ENCODE measurements around the gene PFKM. TPM values are rescaled to one million over a fixed set of nuclear protein-coding genes. Genes with fewer than 3 reads are reported as not detected.
A peak's percentile ranks its signal among the peaks of the same experiment; 100 is the strongest.

The PFKM gene
- total RNA-seq, 1 donor from 2014 or later, result 67.3 TPM

DNA sequence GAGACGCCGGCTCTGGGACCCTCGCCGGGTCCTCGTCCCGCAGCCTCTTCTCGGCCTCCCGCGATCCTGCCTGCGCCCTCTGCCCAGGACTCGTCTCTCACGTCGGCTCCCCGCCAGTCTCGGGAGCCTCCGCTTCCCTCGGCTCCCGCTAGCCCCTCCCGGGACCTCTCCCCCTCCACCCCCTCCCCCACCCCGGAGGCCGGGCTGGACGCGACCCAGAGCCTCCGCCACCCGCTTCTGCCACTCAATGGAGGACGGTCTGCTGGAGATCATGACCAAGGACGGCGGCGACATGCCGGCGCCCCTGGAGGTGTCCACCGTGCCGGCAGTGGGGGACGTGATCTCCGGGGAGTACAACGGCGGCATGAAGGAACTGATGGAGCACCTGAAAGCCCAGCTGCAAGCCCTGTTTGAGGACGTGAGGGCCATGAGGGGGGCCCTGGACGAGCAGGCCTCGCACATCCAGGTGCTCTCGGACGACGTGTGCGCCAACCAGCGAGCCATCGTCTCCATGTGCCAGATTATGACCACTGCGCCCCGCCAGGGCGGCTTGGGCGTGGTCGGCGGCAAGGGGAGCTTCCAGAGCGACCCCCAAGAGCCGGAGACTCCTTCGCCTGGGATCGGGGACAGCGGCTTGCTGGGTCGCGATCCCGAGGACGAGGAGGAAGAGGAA lies 64.8 kb downstream of the PFKM start:
- peak overlapping the region; percentile 62 for H3K4me3 Mint-ChIP-seq (ENCODE audit: low read depth)
- no peaks in the 10 kb centered on the region for H3K36me3 Mint-ChIP-seq (ENCODE audit: low read depth)
- DNase-seq (ENCODE audit: low spot score), result no peak
- H3K27ac Mint-ChIP-seq, result no peak overlapping the region
- peaks cover 18% of the 10 kb centered on the region for H3K4me1 Mint-ChIP-seq (ENCODE audit: low read depth)
- intact Hi-C loops (cut with micrococcal nuclease), result loop anchor here (2.0 to 5.0 kb wide), 2 partner anchors 77 to 435 kb away; partner anchors contain the start of gene SENP1
- peaks cover 61% of the 10 kb centered on the region for H3K27me3 Mint-ChIP-seq (ENCODE audit: low read depth)
- no peaks in the 10 kb centered on the region for H3K9me3 Mint-ChIP-seq

DNA sequence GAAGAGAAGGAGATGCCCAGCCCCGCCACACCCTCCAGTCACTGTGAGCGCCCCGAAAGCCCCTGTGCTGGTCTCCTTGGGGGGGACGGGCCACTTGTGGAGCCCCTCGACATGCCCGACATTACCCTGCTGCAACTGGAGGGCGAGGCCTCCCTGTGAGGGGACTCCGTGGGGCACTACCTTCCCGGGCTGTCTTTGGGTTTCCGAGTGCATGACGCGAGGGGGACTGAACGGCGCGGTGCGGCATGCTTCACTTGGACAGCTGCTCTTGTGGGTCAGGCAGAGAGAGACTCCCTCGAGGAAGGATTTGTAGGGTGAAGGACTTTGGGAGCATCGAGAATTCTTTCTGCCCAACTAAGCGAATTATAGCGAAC lies 65.4 kb downstream of the PFKM start:
- Mint-ChIP-seq H3K27me3 (ENCODE audit: low read depth) (peaks cover 59% of the 10 kb centered on the region), H3K27ac (no peak overlapping the region), H3K4me1 (ENCODE audit: low read depth) (peaks cover 18% of the 10 kb centered on the region), H3K9me3 (no peaks in the 10 kb centered on the region), H3K36me3 (ENCODE audit: low read depth) (no peaks in the 10 kb centered on the region), H3K4me3 (ENCODE audit: low read depth) (peak overlapping the region; percentile 62)
- intact Hi-C loops (cut with micrococcal nuclease), result loop anchor here (2.0 to 5.0 kb wide), 2 partner anchors 77 to 434 kb away; partner anchors contain the start of gene SENP1
- no peak for DNase-seq (ENCODE audit: low spot score)

DNA sequence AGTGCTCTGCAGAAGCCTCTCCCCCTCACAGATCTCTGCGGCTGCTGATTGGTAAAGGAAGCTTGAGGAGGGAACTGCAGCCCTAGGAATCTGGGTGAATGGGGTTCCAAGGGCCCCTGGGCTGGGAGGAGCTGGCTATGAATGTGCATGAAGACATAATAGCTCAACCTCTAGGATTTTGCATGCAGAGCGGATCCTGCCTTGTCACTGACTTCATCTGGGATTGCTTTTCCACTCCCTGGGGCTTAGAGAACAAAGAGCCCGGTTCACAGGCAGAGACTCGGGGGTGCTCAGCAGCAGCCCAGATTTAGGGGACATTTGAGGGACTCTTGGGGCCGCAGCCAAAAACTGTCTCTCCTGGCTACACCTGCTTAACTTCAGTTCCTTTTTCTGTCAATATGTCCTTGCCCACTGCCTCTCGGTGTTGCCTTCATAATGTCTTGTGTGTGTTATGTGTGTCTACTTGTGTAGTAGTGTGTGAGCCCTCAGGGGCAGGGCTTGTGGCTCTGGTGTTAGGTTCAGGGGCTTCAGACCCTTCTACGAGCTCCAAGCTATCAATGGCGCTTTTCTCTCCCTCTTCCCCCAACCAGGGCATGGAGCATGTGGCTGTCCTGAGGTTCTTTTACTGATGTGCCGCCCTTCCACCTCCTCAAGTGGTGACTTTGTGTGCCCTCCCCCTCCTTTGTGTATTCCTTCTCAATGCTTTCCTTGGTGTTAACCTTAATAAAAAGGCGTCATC lies 66.2 kb downstream of the PFKM start:
- no peak for DNase-seq (ENCODE audit: low spot score)

GRCh38 chr12:48187916-48188695 lies 68.9 kb downstream of the PFKM start:
- Mint-ChIP-seq H3K4me1 (ENCODE audit: low read depth) (peaks cover 9% of the 10 kb centered on the region), H3K27ac (no peak overlapping the region), H3K4me3 (ENCODE audit: low read depth) (no peak overlapping the region), H3K36me3 (ENCODE audit: low read depth) (no peaks in the 10 kb centered on the region), H3K9me3 (no peaks in the 10 kb centered on the region), H3K27me3 (ENCODE audit: low read depth) (peaks cover 57% of the 10 kb centered on the region)
- intact Hi-C loops (cut with micrococcal nuclease), result loop anchor here (5.0 kb wide), 1 partner anchor 286 kb away; the partner anchor contains the start of gene VDR
- DNase-seq (ENCODE audit: low spot score), result no peak

More for the DNA sequence above, 66.2 kb downstream of the PFKM start:
- H3K36me3 Mint-ChIP-seq (ENCODE audit: low read depth), result no peaks in the 10 kb centered on the region
- H3K27me3 Mint-ChIP-seq (ENCODE audit: low read depth), result peaks cover 58% of the 10 kb centered on the region
- intact Hi-C loops (cut with micrococcal nuclease), result loop anchor here (2.0 to 5.0 kb wide), 2 partner anchors 283 to 433 kb away; partner anchors contain the start of gene VDR
- no peak overlapping the region for H3K27ac Mint-ChIP-seq
- peak overlapping the region; percentile 62 for H3K4me3 Mint-ChIP-seq (ENCODE audit: low read depth)
- peaks cover 18% of the 10 kb centered on the region for H3K4me1 Mint-ChIP-seq (ENCODE audit: low read depth)
- no peaks in the 10 kb centered on the region for H3K9me3 Mint-ChIP-seq

- H3K27me3 Mint-ChIP-seq (ENCODE audit: low read depth), result peaks cover 64% of the 10 kb centered on the region
- intact Hi-C loops (cut with micrococcal nuclease), result loop anchor here (5.0 kb wide), 1 partner anchor 287 kb away; the partner anchor contains the start of gene VDR
- peaks cover 9% of the 10 kb centered on the region for H3K4me1 Mint-ChIP-seq (ENCODE audit: low read depth)
- H3K9me3 Mint-ChIP-seq, result no peaks in the 10 kb centered on the region
- no peaks in the 10 kb centered on the region for H3K36me3 Mint-ChIP-seq (ENCODE audit: low read depth)
- no peak overlapping the region for H3K27ac Mint-ChIP-seq
- no peak overlapping the region for H3K4me3 Mint-ChIP-seq (ENCODE audit: low read depth)
- peak; percentile 52 for DNase-seq (ENCODE audit: low spot score)
Measured at GRCh38 chr12:48189331-48190125, 70.4 kb downstream of the PFKM start.

DNA sequence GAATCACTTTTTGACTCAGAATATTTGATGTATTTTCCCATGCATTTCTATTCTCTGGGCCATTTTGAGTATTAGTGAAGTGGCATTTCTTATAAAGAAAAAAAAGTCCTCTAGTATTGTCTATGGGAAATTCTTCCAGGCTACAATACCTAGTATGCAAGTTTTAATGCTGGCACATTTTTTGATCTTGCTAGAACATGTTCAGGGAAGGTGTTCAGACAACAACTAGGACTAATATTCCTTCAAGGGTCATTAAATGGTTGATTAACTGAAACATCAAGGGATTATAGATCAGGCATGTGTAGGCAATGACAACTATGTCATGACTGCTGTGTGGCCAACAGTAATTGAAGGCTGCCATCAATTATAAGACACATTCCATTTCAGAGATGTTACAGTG lies 71.9 kb downstream of the PFKM start:
- no peak overlapping the region for H3K27ac Mint-ChIP-seq
- no peaks in the 10 kb centered on the region for H3K9me3 Mint-ChIP-seq
- intact Hi-C loops (cut with micrococcal nuclease), result no loop called here
- H3K27me3 Mint-ChIP-seq (ENCODE audit: low read depth), result peaks cover 58% of the 10 kb centered on the region
- H3K4me3 Mint-ChIP-seq (ENCODE audit: low read depth), result no peak overlapping the region
- no peaks in the 10 kb centered on the region for H3K36me3 Mint-ChIP-seq (ENCODE audit: low read depth)
- peaks cover 4% of the 10 kb centered on the region for H3K4me1 Mint-ChIP-seq (ENCODE audit: low read depth)
- DNase-seq (ENCODE audit: low spot score), result no peak

- H3K4me1 Mint-ChIP-seq (ENCODE audit: low read depth), result peaks cover 4% of the 10 kb centered on the region
- no peaks in the 10 kb centered on the region for H3K36me3 Mint-ChIP-seq (ENCODE audit: low read depth)
- no peaks in the 10 kb centered on the region for H3K9me3 Mint-ChIP-seq
- DNase-seq (ENCODE audit: low spot score), result no peak
- peaks cover 49% of the 10 kb centered on the region for H3K27me3 Mint-ChIP-seq (ENCODE audit: low read depth)
- no peak overlapping the region for H3K4me3 Mint-ChIP-seq (ENCODE audit: low read depth)
- intact Hi-C loops (cut with micrococcal nuclease), result no loop called here
- H3K27ac Mint-ChIP-seq, result no peak overlapping the region
Measured at GRCh38 chr12:48192861-48193260, 73.7 kb downstream of the PFKM start.

DNA sequence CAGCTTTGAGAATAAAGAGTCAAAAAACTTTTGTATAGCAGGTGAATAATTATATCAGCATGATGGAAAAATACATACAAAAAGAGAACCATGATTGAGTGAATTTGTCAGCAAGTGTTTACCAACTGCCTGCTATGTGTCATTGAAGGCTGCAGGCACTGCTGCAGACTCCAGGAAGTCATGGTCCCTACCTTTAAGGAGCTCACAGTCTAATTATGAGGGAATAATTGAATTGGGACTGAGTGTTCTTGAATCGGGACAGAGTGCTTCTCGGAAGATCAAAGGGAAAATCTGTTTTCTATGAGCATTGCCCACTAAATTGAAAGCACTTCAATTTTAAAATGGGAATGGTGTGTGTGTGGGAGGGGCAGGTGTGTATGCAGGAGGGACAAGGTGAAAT lies 74.5 kb downstream of the PFKM start:
- no peak overlapping the region for H3K27ac Mint-ChIP-seq
- peaks cover 45% of the 10 kb centered on the region for H3K27me3 Mint-ChIP-seq (ENCODE audit: low read depth)
- H3K4me3 Mint-ChIP-seq (ENCODE audit: low read depth), result no peak overlapping the region
- peaks cover 4% of the 10 kb centered on the region for H3K4me1 Mint-ChIP-seq (ENCODE audit: low read depth)
- no peaks in the 10 kb centered on the region for H3K9me3 Mint-ChIP-seq
- intact Hi-C loops (cut with micrococcal nuclease), result no loop called here
- no peaks in the 10 kb centered on the region for H3K36me3 Mint-ChIP-seq (ENCODE audit: low read depth)
- DNase-seq (ENCODE audit: low spot score), result no peak

DNA sequence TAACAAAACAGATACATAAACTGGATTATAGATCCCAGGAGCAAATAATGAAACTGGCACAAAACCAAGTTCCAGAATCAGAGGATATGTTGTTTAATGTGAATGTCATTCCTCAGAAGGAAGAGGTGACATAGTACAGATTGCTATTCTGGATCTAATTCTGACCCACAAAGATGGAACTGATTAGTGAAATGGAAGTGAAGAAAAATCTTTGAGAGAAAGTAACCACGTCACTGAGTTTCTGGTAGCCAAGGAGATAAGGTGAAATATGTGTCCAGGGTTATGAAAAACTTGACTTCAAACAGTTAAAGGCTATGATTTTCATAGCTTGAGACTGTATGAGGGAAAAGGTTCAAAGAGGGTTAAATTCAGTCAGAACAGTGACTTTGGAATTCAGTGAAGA lies 75.6 kb downstream of the PFKM start:
- Mint-ChIP-seq H3K27me3 (ENCODE audit: low read depth) (peaks cover 41% of the 10 kb centered on the region), H3K4me3 (ENCODE audit: low read depth) (no peak overlapping the region), H3K36me3 (ENCODE audit: low read depth) (peaks cover 4% of the 10 kb centered on the region), H3K27ac (no peak overlapping the region), H3K4me1 (ENCODE audit: low read depth) (peaks cover 10% of the 10 kb centered on the region), H3K9me3 (no peaks in the 10 kb centered on the region)
- intact Hi-C loops (cut with micrococcal nuclease), result no loop called here
- no peak for DNase-seq (ENCODE audit: low spot score)

Other genes starting within 250 kb of the PFKM start
- 312 and 317 TPM in 2 replicates for gene VDR, start 214.4 kb upstream of the PFKM start, total RNA-seq
- 168 and 169 TPM in 2 replicates for gene TMEM106C, start 155.8 kb upstream of the PFKM start, total RNA-seq
- 0.14 and 0.27 TPM in 2 replicates for gene COL2A1, start 114.9 kb upstream of the PFKM start, total RNA-seq
- gene SENP1, start 13.3 kb upstream of the PFKM start, total RNA-seq, result 45.9 and 49.0 TPM in 2 replicates
- 32.5 and 33.1 TPM in 2 replicates for gene ASB8, start 38.2 kb downstream of the PFKM start, total RNA-seq
- 0.34 and 0.64 TPM in 2 replicates for gene CCDC184, start 64.3 kb downstream of the PFKM start, total RNA-seq
- not detected in 2 replicates for gene OR10AD1, start 83.9 kb downstream of the PFKM start, total RNA-seq
- 5.4 and 6.4 TPM in 2 replicates for gene ZNF641, start 231.6 kb downstream of the PFKM start, total RNA-seq

Measured in activated T-helper 2 cell treated with anti-CD3 and anti-CD28 coated beads, Interferon-gamma antibody, Interleukin-2, Interleukin-4, amounts not matched to agents 10 μg/mL and 5 μg/mL and 100 μg/mL, durations not matched to agents 14 hours and 24 hours and 36 hours (primary cell).